RCC 7860 (cell line): ENCODE data around the gene FNDC3B.

ENCODE experiments used
- DNase-seq: peaks from one replicate; pipeline ENCODE4 v3.0.0-alpha.2; 2015; ENCODE audit warnings: low spot score
- FAIRE-seq: peaks from 2 replicates; lab custom pipeline; 2012; peaks lifted over from hg19 to GRCh38; lab: Jason Lieb, UNC

Gene FNDC3B

GRCh38 chr3:172030181-172030580 lies 9.2 kb upstream of the FNDC3B start:
- FAIRE-seq (no peak), DNase-seq (no peak)

GRCh38 chr3:172031996-172032395 lies 7.4 kb upstream of the FNDC3B start:
- FAIRE-seq (no peak), DNase-seq (no peak)

GRCh38 chr3:172033396-172033795 lies 6.0 kb upstream of the FNDC3B start:
- no peak for DNase-seq

GRCh38 chr3:172034786-172035685 lies 4.3 kb upstream of the FNDC3B start:
- DNase-seq (no peak), FAIRE-seq (no peak)

More at GRCh38 chr3:172033396-172033795, 6.0 kb upstream of the FNDC3B start:
- no peak for FAIRE-seq

GRCh38 chr3:172036541-172037215 lies 2.7 kb upstream of the FNDC3B start:
- DNase-seq = no peak
- FAIRE-seq = no peak

- no peak for FAIRE-seq
- no peak for DNase-seq
These were observed 461 bp upstream of the FNDC3B start for GRCh38 chr3:172038798-172039435.

GRCh38 chr3:172040078-172040980 lies 951 bp downstream of the FNDC3B start:
- no peak for FAIRE-seq
- DNase-seq = peak; percentile 74

GRCh38 chr3:172040981-172041963 lies 1.9 kb downstream of the FNDC3B start:
- FAIRE-seq = no peak
- DNase-seq = peak; percentile 53

GRCh38 chr3:172042136-172042662 lies 2.8 kb downstream of the FNDC3B start:
- FAIRE-seq = peak; percentile 74

GRCh38 chr3:172042663-172043179 lies 3.3 kb downstream of the FNDC3B start:
- FAIRE-seq (peak; percentile 85), DNase-seq (peak; percentile 86)

More at GRCh38 chr3:172042136-172042662, 2.8 kb downstream of the FNDC3B start:
- DNase-seq = peak; percentile 56

- no peak for FAIRE-seq
These were observed 3.9 kb downstream of the FNDC3B start for GRCh38 chr3:172043233-172043632.

GRCh38 chr3:172043766-172044165 lies 4.4 kb downstream of the FNDC3B start:
- DNase-seq = no peak
- FAIRE-seq = peak; percentile 34

More at GRCh38 chr3:172043233-172043632, 3.9 kb downstream of the FNDC3B start:
- no peak for DNase-seq

- no peak for FAIRE-seq
These were observed 5.6 kb downstream of the FNDC3B start for GRCh38 chr3:172044833-172045585.

GRCh38 chr3:172046268-172046915 lies 7.0 kb downstream of the FNDC3B start:
- peak; percentile 5 for FAIRE-seq
- DNase-seq = no peak

More at GRCh38 chr3:172044833-172045585, 5.6 kb downstream of the FNDC3B start:
- DNase-seq = no peak

- DNase-seq (no peak), FAIRE-seq (no peak)
These were observed 8.3 kb downstream of the FNDC3B start for GRCh38 chr3:172047567-172048115.

- DNase-seq = no peak
- FAIRE-seq = no peak
These were observed 9.2 kb downstream of the FNDC3B start for GRCh38 chr3:172048599-172048998.

GRCh38 chr3:172051310-172051956 lies 12.1 kb downstream of the FNDC3B start:
- DNase-seq = no peak

More at GRCh38 chr3:172051310-172051956, 12.1 kb downstream of the FNDC3B start:
- FAIRE-seq = no peak
